NB4 (cell line): Measurements from ENCODE around the gene AP3S2.
"Not testable (repeated sequence)": the region's sequence is repeated elsewhere in the genome, so short reads cannot be mapped to it uniquely, and the experiment has no call there.

ENCODE experiments used
- DNase-seq: peaks from one replicate; pipeline ENCODE4 v3.0.0; 2010; ENCODE audit warnings: low read depth
- H3K4me3 ChIP-seq: one replicate; pipeline ENCODE4 v1.5.1; 2011; ENCODE audit warnings: mild to moderate bottlenecking, low read depth, low read length, moderate library complexity
- CTCF ChIP-seq: IDR thresholded peaks from one replicate; pipeline ENCODE4 v1.5.1; 2012; ENCODE audit warnings: low read depth, low read length
- MAX ChIP-seq: IDR thresholded peaks from 2 replicates; pipeline ENCODE4 v1.6.1; 2011; ENCODE audit warnings: low read depth, low read length
- MYC ChIP-seq: IDR thresholded peaks from 2 replicates; pipeline ENCODE4 v1.6.1; 2011; ENCODE audit warnings: low read depth, low read length
- POLR2A ChIP-seq: IDR thresholded peaks from 2 replicates; pipeline ENCODE4 v1.6.1; 2011; ENCODE audit warnings: mild to moderate bottlenecking; ENCODE audit not compliant: insufficient read length; ENCODE audit errors: extremely low read depth

The AP3S2 gene

GRCh38 chr15:89858661-89859458 is 34.9 kb downstream of the AP3S2 start:
- no peak for DNase-seq
- H3K4me3 ChIP-seq = no peak overlapping the region
- TF ChIP-seq POLR2A (no peak), MAX (no peak)

- no peak overlapping the region for H3K4me3 ChIP-seq
- TF ChIP-seq MAX (no peak), MYC (no peak), CTCF (no peak), POLR2A (no peak)
- DNase-seq = no peak
These were observed 36.1 kb downstream of the AP3S2 start for GRCh38 chr15:89857673-89858072.

DNA sequence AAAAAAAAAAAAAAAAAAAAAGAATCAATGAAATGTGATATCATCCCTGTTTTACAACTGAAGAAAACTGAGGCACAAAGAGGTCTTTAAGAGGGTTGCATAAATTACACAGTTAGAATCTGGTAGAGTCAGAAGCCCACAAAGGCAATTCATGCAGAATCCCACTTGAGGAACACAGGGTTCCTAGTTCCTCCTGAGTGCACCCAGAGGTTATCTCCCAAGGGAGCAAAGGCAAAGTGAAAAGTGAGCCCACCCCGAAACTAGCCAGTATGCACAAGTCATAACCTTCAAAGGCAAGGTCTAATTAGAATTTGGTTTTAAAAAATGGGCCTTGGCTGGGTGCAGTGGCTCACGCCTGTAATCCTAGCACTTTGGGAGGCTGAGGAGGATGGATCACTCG is 37.8 kb downstream of the AP3S2 start:
- H3K4me3 ChIP-seq = no peak overlapping the region
- peak; percentile 33 for DNase-seq
- TF ChIP-seq MYC = no peak
- no peak for TF ChIP-seq CTCF
- TF ChIP-seq POLR2A = no peak
- no peak for TF ChIP-seq MAX

DNA sequence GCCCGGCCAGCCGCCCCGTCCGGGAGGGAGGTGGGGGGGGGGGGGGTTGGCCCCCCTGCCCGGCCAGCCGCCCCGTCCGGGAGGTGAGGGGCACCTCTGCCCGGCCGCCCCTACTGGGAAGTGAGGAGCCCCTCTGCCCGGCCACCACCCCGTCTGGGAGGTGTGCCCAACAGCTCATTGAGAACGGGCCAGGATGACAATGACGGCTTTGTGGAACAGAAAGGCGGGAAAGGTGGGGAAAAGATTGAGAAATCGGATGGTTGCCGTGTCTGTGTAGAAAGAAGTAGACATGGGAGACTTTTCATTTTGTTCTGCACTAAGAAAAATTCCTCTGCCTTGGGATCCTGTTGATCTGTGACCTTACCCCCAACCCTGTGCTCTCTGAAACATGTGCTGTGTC is 38.9 kb downstream of the AP3S2 start:
- DNase-seq, H3K4me3 ChIP-seq: not testable (repeated sequence)

DNA sequence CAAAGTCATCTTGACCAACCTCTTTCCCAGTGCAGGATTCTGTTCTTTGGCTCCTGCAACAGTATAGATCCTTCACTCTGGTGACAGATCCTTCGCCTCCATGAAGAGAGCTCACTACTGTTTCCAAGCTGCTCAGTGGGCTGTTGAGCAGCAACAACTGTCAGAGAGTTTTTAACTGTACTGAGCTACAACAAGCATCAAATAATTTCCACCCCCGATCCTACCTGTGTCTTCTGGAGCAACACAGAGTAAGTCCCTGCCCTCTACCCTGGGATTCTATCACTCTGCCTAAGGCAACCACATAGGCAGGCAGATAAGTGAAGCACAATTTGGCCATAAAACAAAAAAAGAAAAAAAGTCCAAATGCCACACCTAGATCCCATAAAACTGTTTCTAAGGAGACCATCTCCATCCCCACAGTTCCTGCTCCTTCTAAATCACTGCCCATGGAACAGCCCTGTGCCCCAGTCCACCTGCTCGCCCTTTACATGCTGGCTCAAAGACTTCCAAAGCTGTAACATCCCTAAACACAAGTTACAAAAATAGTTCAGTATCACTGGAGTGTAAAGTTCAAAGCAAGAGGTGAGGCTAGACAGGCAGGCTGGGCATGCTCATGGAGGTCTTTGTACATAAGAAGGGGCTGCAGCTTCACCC is 41.3 kb downstream of the AP3S2 start:
- no peak for DNase-seq
- no peak overlapping the region for H3K4me3 ChIP-seq
- no peak for TF ChIP-seq CTCF

- TF ChIP-seq CTCF (no peak), POLR2A (no peak), MYC (no peak)
- DNase-seq = no peak
- H3K4me3 ChIP-seq = no peak overlapping the region
These were observed 42.0 kb downstream of the AP3S2 start for GRCh38 chr15:89851673-89852341.

DNA sequence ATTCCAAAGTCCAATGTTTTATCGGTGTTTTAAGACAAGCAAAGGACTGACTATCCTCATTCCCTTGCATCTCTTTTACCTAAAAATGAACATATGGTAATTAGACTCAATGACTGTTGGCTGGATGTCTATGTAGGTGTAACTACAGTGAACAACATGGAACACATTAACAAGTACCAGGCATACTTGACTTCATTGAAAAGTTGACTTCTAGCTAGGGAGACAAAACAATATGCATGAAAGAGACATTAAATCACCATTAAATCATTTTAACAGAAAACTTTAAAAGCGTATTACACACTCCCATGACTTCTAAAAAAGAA is 44.9 kb downstream of the AP3S2 start:
- TF ChIP-seq MYC = no peak
- no peak; the same call in 1 of the 2 replicates for TF ChIP-seq MAX
- TF ChIP-seq CTCF = no peak
- TF ChIP-seq POLR2A = no peak
- DNase-seq = no peak
- no peak overlapping the region for H3K4me3 ChIP-seq
